Heart left ventricle (tissue), 16 donors: Measurements from ENCODE around the gene FYTTD1. TPM values are rescaled to one million over a fixed set of nuclear protein-coding genes. Genes with fewer than 3 reads are reported as not detected.
"Not testable (repeated sequence)": the region's sequence is repeated elsewhere in the genome, so short reads cannot be mapped to it uniquely, and the experiment has no call there.

Source experiments
- ATAC-seq, 4 donors: fragments of 200-7000 bp; cut with Tn5 transposase; one replicate each; pipeline ENCODE4 v1.9.1; 2020 to 2022; ENCODE audit warnings: moderate library complexity in 4 of 4, mild to moderate bottlenecking in 3 of 4, moderate number of reproducible peaks in 1 of 4
- DNase-seq, 5 donors: peaks; one replicate each; pipeline ENCODE4 v3.0.0-alpha.2; 2020
- H3K27ac ChIP-seq, 12 donors: fragments of 200-600 bp; sonication (generic) in 4 of 12; one replicate each; pipeline versions ENCODE4 v1.5.0 to v1.8.0; 2016 to 2022; ENCODE audit warnings: mild to moderate bottlenecking in 2 of 12
- H3K27me3 ChIP-seq, 9 donors: fragments of 200-600 bp; sonication (generic) in 2 of 9; one replicate each; pipeline versions ENCODE4 v1.5.1 to v1.8.0; 2016 to 2022; ENCODE audit warnings: mild to moderate bottlenecking in 3 of 9
- H3K36me3 ChIP-seq, 9 donors: fragments of 200-600 bp; sonication (generic) in 2 of 9; one replicate each; pipeline versions ENCODE4 v1.5.0 to v1.8.0; 2018 to 2022; ENCODE audit warnings: mild to moderate bottlenecking in 2 of 9
- H3K4me1 ChIP-seq, 12 donors: fragments of 200-600 bp; sonication (generic) in 4 of 12; one replicate each; pipeline versions ENCODE4 v1.5.0 to v1.8.0; 2016 to 2022; ENCODE audit warnings: mild to moderate bottlenecking in 3 of 12
- H3K4me3 ChIP-seq, 12 donors: fragments of 200-600 bp; sonication (generic) in 4 of 12; one replicate each; pipeline versions ENCODE4 v1.5.0 to v1.8.0; 2017 to 2022; ENCODE audit warnings: mild to moderate bottlenecking in 9 of 12, moderate library complexity in 4 of 12
- H3K9me3 ChIP-seq, 12 donors: fragments of 200-600 bp; sonication (generic) in 4 of 12; one replicate each; pipeline versions ENCODE4 v1.5.0 to v1.8.0; 2016 to 2022; ENCODE audit warnings: mild to moderate bottlenecking in 1 of 12
- CTCF ChIP-seq, 12 donors: fragments of 200-600 bp; sonication (generic) in 4 of 12; IDR thresholded peaks; one replicate each; pipeline versions ENCODE4 v1.5.0 to v1.8.0; 2018 to 2022; ENCODE audit warnings: antibody characterized with exemption in 12 of 12, mild to moderate bottlenecking in 5 of 12
- POLR2A ChIP-seq, 2 donors: fragments of 450-650 bp; IDR thresholded peaks; one replicate each; pipeline ENCODE4 v1.6.1; 2017; ENCODE audit warnings: antibody characterized with exemption in 2 of 2, mild to moderate bottlenecking in 2 of 2, moderate library complexity in 2 of 2
- WGBS, 4 donors: extraction: QIAGEN DNeasy Blood & Tissue Kit in 2 of 4; methylation state at CpG; one replicate each; pipeline versions ENCODE4 v1.1.5 to v1.1.7; 2013 to 2018; 5-methylcytosine and 5-hydroxymethylcytosine counted together
- intact Hi-C, 10 donors: fragments of 100-400 bp; cut with DNase I; formaldehyde crosslinking; loops; one replicate each; pipeline versions ENCODE4 v1.11.1 to v1.14.2; 2022
- polyA plus RNA-seq, 2 donors: library from polyadenylated mRNA; stranded (reverse); fragments of 200-250 nt; gene quantifications; one replicate each; pipeline ENCODE4 v1.2.3, GENCODE V29; 2013
- total RNA-seq, 9 donors: library from RNA; depleted of rRNA in 2 of 9; stranded (reverse); fragments of >200 nt in 2 of 9; fragmentation: NEBNext Ultra II Directional in 3 of 9; extraction: Animal tissue kit (Norgen Biotek cat#: 25700) in 3 of 9; gene quantifications; one replicate each; pipeline versions ENCODE4 v1.1.0 to v1.2.4, GENCODE V29; 2016 to 2023
- donor health status: ischemic (EF 13 %, LVEDD 7.1; RV severe dilation, severe dysfunction).
- donor health status: healthy with polysubstance abuse.
- donor health status: DM: no; HTN: yes; CAD: no.
- donor health status: DM: no; HTN: no; CAD: no.
- donor health status: ischemic (EF 25% LVEDD 6.9; RV normal size, moderate dysfunction).
- donor health status: ischemic (EF 25% LVEDD 5.7; RV mildly dilated, moderate dysfunction).
- donor health status: healthy.
- donor health status: DM: yes; HTN: yes; CAD: no.
- donor health status: ischemic (EF 35%, LVEDD 5.7; RV mildly dilated, moderate dysfunction).
- donor health status: nonischemic (EF 11% LVEDD 7.7; RV severe dilation, severe dysfunction).
- donor health status: DM: yes; HTN: yes; CAD: no.
- donor health status: PGD.
- donor health status: ischemic (EF 29% LVEDD 5.4; RV normal size, mild dysfunction).
- donor health status: nonischemic (EF 23%, LVEDD 6.1; RV moderate dilation, normal function).

Gene FYTTD1
- total and polyA plus RNA-seq, 11 donors = 19.0 to 93.6 (median 72.5) TPM

GRCh38 chr3:197722734-197723133, 26.9 kb upstream of the FYTTD1 start:
- intact Hi-C loops = no loop called here
- Histone ChIP-seq H3K36me3 (peaks cover 0 to 16% (median 0%) of the 10 kb centered on the region in 9 donors), H3K4me3 (no peak overlapping the region), H3K27me3 (no peaks in the 10 kb centered on the region), H3K27ac (no peak overlapping the region), H3K9me3 (peaks cover 0 to 17% (median 5%) of the 10 kb centered on the region in 12 donors), H3K4me1 (peaks cover 0 to 15% (median 0%) of the 10 kb centered on the region in 12 donors)
- WGBS, 4 donors = 97 to 99% (median 98%) methylated on average over 2 of the region's 2 CpGs
- ATAC-seq (no peak), DNase-seq (no peak)
- no peak for TF ChIP-seq POLR2A (IDR thresholded peaks at IDR 0.05)
- no peak for TF ChIP-seq CTCF (IDR thresholded peaks at IDR 0.05)

GRCh38 chr3:197727878-197728277, 21.8 kb upstream of the FYTTD1 start:
- H3K4me3 ChIP-seq, intact Hi-C loops, DNase-seq, H3K4me1 ChIP-seq, H3K36me3 ChIP-seq, H3K27me3 ChIP-seq: not testable (repeated sequence)
- 93 to 99% (median 97%) methylated on average over 3 of the region's 3 CpGs for WGBS, 4 donors
- Histone ChIP-seq H3K27ac (peak overlapping the region in 1 of 12 donors; percentile 46), H3K9me3 (peaks cover 0 to 11% (median 1%) of the 10 kb centered on the region in 12 donors)
- ATAC-seq = peak in 1 of 4 donors; percentile 53

GRCh38 chr3:197728487-197728886, 21.2 kb upstream of the FYTTD1 start:
- no peaks in the 10 kb centered on the region for H3K27me3 ChIP-seq
- peak overlapping the region in 1 of 12 donors; percentile 46 for H3K27ac ChIP-seq
- DNase-seq = no peak
- peak overlapping the region in 1 of 12 donors; percentile 5 for H3K4me3 ChIP-seq
- 84 to 87% (median 86%) methylated on average over 8 of the region's 8 CpGs for WGBS, 4 donors
- TF ChIP-seq POLR2A (IDR thresholded peaks at IDR 0.05) (no peak), CTCF (IDR thresholded peaks at IDR 0.05) (no peak)
- ATAC-seq = peak in 1 of 4 donors; percentile 18
- intact Hi-C loops = no loop called here
- H3K9me3 ChIP-seq = peaks cover 0 to 5% (median 0%) of the 10 kb centered on the region in 12 donors
- H3K4me1 ChIP-seq = peaks cover 0 to 6% (median 0%) of the 10 kb centered on the region in 12 donors
- H3K36me3 ChIP-seq = peaks cover 0 to 9% (median 0%) of the 10 kb centered on the region in 9 donors

- no peaks in the 10 kb centered on the region for H3K27me3 ChIP-seq
- 70 to 92% (median 90%) methylated on average over 2 of the region's 2 CpGs for WGBS, 4 donors
- peaks cover 0 to 9% (median 0%) of the 10 kb centered on the region in 9 donors for H3K36me3 ChIP-seq
- no peak overlapping the region for H3K4me3 ChIP-seq
- no peak overlapping the region for H3K27ac ChIP-seq
- DNase-seq = no peak
- no peak for ATAC-seq
- intact Hi-C loops = no loop called here
- peaks cover 0 to 16% (median 4%) of the 10 kb centered on the region in 12 donors for H3K4me1 ChIP-seq
- TF ChIP-seq POLR2A (IDR thresholded peaks at IDR 0.05) = no peak
- no peaks in the 10 kb centered on the region for H3K9me3 ChIP-seq
These were observed 19.5 kb upstream of the FYTTD1 start for GRCh38 chr3:197730200-197730599.

- H3K9me3 ChIP-seq, intact Hi-C loops, H3K27me3 ChIP-seq, ATAC-seq, DNase-seq, H3K27ac ChIP-seq, H3K36me3 ChIP-seq, H3K4me3 ChIP-seq: not testable (repeated sequence)
- peaks cover 0 to 22% (median 10%) of the 10 kb centered on the region in 12 donors for H3K4me1 ChIP-seq
- WGBS, 4 donors = 90 to 98% (median 94%) methylated on average over 2 to 5 of the region's 5 CpGs
These were observed 18.9 kb upstream of the FYTTD1 start for GRCh38 chr3:197730770-197731169.

GRCh38 chr3:197731483-197731882, 18.2 kb upstream of the FYTTD1 start:
- H3K4me1 ChIP-seq = peaks cover 0 to 24% (median 11%) of the 10 kb centered on the region in 12 donors
- H3K36me3 ChIP-seq, H3K9me3 ChIP-seq, ATAC-seq, H3K27ac ChIP-seq, DNase-seq, intact Hi-C loops, H3K4me3 ChIP-seq, H3K27me3 ChIP-seq: not testable (repeated sequence)
- 96% methylated on average over 25 to 27 of the region's 27 CpGs for WGBS, 4 donors
